HepG2 (cell line): ENCODE results near the gene LSMEM2. TPM values are rescaled to one million over a fixed set of nuclear protein-coding genes. Genes with fewer than 3 reads are reported as not detected.

ENCODE experiments used
- CAMTA2 ChIP-seq: sonication (generic); formaldehyde crosslinking; IDR thresholded peaks from 2 replicates; pipeline ENCODE4 v1.4.0; 2020; ENCODE audit warnings: mild to moderate bottlenecking, missing genetic modification reagents, borderline replicate concordance
- CSRNP1 ChIP-seq: sonication (generic); formaldehyde crosslinking; IDR thresholded peaks from 2 replicates; pipeline ENCODE4 v1.8.1; 2023; ENCODE audit warnings: mild to moderate bottlenecking, missing genetic modification reagents
- ERF ChIP-seq: IDR thresholded peaks from 2 replicates; pipeline ENCODE4 v1.6.1; 2018; ENCODE audit warnings: missing biosample characterization, missing genetic modification reagents
- FOSL1 ChIP-seq: sonication (generic); formaldehyde crosslinking; IDR thresholded peaks from 2 replicates; pipeline ENCODE4 v1.9.0; 2021; ENCODE audit warnings: missing genetic modification reagents, borderline replicate concordance
- HNRNPLL ChIP-seq: fragments of 200-400 bp; formaldehyde crosslinking; IDR thresholded peaks from 2 replicates; pipeline ENCODE4 v1.6.1; 2017; ENCODE audit warnings: mild to moderate bottlenecking, low read depth, low read length; ENCODE audit not compliant: poor library complexity, severe bottlenecking
- MATR3 ChIP-seq: sonication (generic); formaldehyde crosslinking; IDR thresholded peaks from 2 replicates; pipeline ENCODE4 v1.4.0; 2020; ENCODE audit warnings: missing genetic modification reagents
- MYC ChIP-seq: sonication (generic); formaldehyde crosslinking; IDR thresholded peaks from 2 replicates; pipeline ENCODE4 v1.9.0; 2021; ENCODE audit warnings: missing genetic modification reagents, borderline replicate concordance
- NFKB2 ChIP-seq: sonication (generic); formaldehyde crosslinking; IDR thresholded peaks from 2 replicates; pipeline ENCODE4 v1.4.0; 2020; ENCODE audit warnings: missing genetic modification reagents, borderline replicate concordance
- PITX1 ChIP-seq: sonication (generic); formaldehyde crosslinking; IDR thresholded peaks from 2 replicates; pipeline ENCODE4 v1.5.1; 2020; ENCODE audit warnings: mild to moderate bottlenecking, missing genetic modification reagents
- SIX4 ChIP-seq: sonication (generic); formaldehyde crosslinking; IDR thresholded peaks from 2 replicates; pipeline ENCODE4 v1.4.0; 2020; ENCODE audit warnings: missing genetic modification reagents
- ZBTB46 ChIP-seq: sonication (generic); formaldehyde crosslinking; IDR thresholded peaks from 2 replicates; pipeline ENCODE4 v1.4.0; 2020; ENCODE audit warnings: mild to moderate bottlenecking, missing genetic modification reagents, borderline replicate concordance
- ZBTB8A ChIP-seq: sonication (generic); formaldehyde crosslinking; IDR thresholded peaks from 2 replicates; pipeline ENCODE4 v1.4.0; 2020; ENCODE audit warnings: mild to moderate bottlenecking, low read depth, missing genetic modification reagents, borderline replicate concordance
- ZFX ChIP-seq: sonication (generic); formaldehyde crosslinking; IDR thresholded peaks from 2 replicates; pipeline ENCODE4 v1.4.0; 2020; ENCODE audit warnings: mild to moderate bottlenecking, low read depth, missing genetic modification reagents, moderate library complexity
- ZNF17 ChIP-seq: sonication (generic); formaldehyde crosslinking; IDR thresholded peaks from 2 replicates; pipeline ENCODE4 v1.5.0; 2020; ENCODE audit warnings: mild to moderate bottlenecking, missing genetic modification reagents
- ZNF335 ChIP-seq: sonication (generic); formaldehyde crosslinking; IDR thresholded peaks from 2 replicates; pipeline ENCODE4 v1.4.0; 2020; ENCODE audit warnings: missing genetic modification reagents
- ZNF33B ChIP-seq: sonication (generic); formaldehyde crosslinking; IDR thresholded peaks from 2 replicates; pipeline ENCODE4 v1.5.1; 2020; ENCODE audit warnings: mild to moderate bottlenecking, missing genetic modification reagents
- ZNF34 ChIP-seq: sonication (generic); formaldehyde crosslinking; IDR thresholded peaks from 2 replicates; pipeline ENCODE4 v1.4.0; 2020; ENCODE audit warnings: mild to moderate bottlenecking, missing genetic modification reagents, borderline replicate concordance
- ZNF343 ChIP-seq: sonication (generic); formaldehyde crosslinking; IDR thresholded peaks from 2 replicates; pipeline ENCODE4 v1.4.0; 2020; ENCODE audit warnings: mild to moderate bottlenecking, missing genetic modification reagents
- ZNF558 ChIP-seq: sonication (generic); formaldehyde crosslinking; IDR thresholded peaks from 2 replicates; pipeline ENCODE4 v1.9.0; 2022; ENCODE audit warnings: mild to moderate bottlenecking, missing genetic modification reagents, borderline replicate concordance
- ZNF563 ChIP-seq: sonication (generic); formaldehyde crosslinking; IDR thresholded peaks from 2 replicates; pipeline ENCODE4 v1.8.0; 2022; ENCODE audit warnings: mild to moderate bottlenecking, moderate library complexity, missing genetic modification reagents
- ZNF567 ChIP-seq: sonication (generic); formaldehyde crosslinking; IDR thresholded peaks from 2 replicates; pipeline ENCODE4 v1.8.1; 2023; ENCODE audit warnings: mild to moderate bottlenecking, missing genetic modification reagents, borderline replicate concordance
- ZNF704 ChIP-seq: sonication (generic); formaldehyde crosslinking; IDR thresholded peaks from 2 replicates; pipeline ENCODE4 v1.8.1; 2023; ENCODE audit warnings: mild to moderate bottlenecking, inconsistent platforms, moderate library complexity, missing genetic modification reagents, borderline replicate concordance
- ZNF709 ChIP-seq: sonication (generic); formaldehyde crosslinking; IDR thresholded peaks from 2 replicates; pipeline ENCODE4 v1.5.0; 2020; ENCODE audit warnings: mild to moderate bottlenecking, missing genetic modification reagents
- ZNF782 ChIP-seq: sonication (generic); formaldehyde crosslinking; IDR thresholded peaks from 2 replicates; pipeline ENCODE4 v1.4.0; 2020; ENCODE audit warnings: missing genetic modification reagents, mild to moderate bottlenecking, borderline replicate concordance
- ZNF883 ChIP-seq: sonication (generic); formaldehyde crosslinking; IDR thresholded peaks from 2 replicates; pipeline ENCODE4 v1.5.1; 2020; ENCODE audit warnings: mild to moderate bottlenecking, missing genetic modification reagents; ENCODE audit errors: not compliant biosample characterization
- polyA plus RNA-seq, 8 experiments: library from polyadenylated mRNA; depleted of rRNA in 3 of 8; stranded (reverse) in 7 of 8; unstranded in 1 of 8; fragments of >200 nt; fragmentation: Illumina TruSeq in 4 of 8; extraction: Trizol in 4 of 8; gene quantifications; 2 replicates each; pipeline versions ENCODE4 v1.2.1 to v1.2.3, GENCODE V29; 2011 to 2016; ENCODE audit warnings: low read depth in 4 of 8, missing spikeins in 1 of 8, mixed read lengths in 1 of 8; ENCODE audit not compliant: insufficient read depth in 1 of 8
- total RNA-seq, 5 experiments: library from RNA; depleted of rRNA; stranded (reverse); fragments of >200 nt; fragmentation: Illumina TruSeq; extraction: Trizol; gene quantifications; 2 replicates each; pipeline ENCODE4 v1.2.3, GENCODE V29; 2016; ENCODE audit warnings: low read depth in 1 of 5

The LSMEM2 gene
- total and polyA plus RNA-seq, 2 of the 13 experiments (the other 11 are each of a cell fraction or from before 2014, with no cell fraction given), result 0.07 to 0.41 TPM

- no peak for TF ChIP-seq ZNF33B (CRISPR knock-in tag)
- peak; percentile 42; the same call in 1 of the 2 replicates for TF ChIP-seq ZNF782 (CRISPR knock-in tag)
- TF ChIP-seq MYC (CRISPR knock-in tag), result peak; percentile 38; the same call in 1 of the 2 replicates
- TF ChIP-seq ZNF704, result peak; percentile 44; the same call in 1 of the 2 replicates
- TF ChIP-seq NFKB2, result no peak
- no peak for TF ChIP-seq SIX4 (CRISPR knock-in tag)
- TF ChIP-seq ZNF34 (CRISPR knock-in tag), result 0 out of 2 replicates have a peak, but pooled peaks have one; percentile 31
- TF ChIP-seq HNRNPLL, result peak; percentile 20
- TF ChIP-seq MATR3 (CRISPR knock-in tag), result no peak
- TF ChIP-seq ZNF883, result no peak
- no peak for TF ChIP-seq CSRNP1 (CRISPR knock-in tag)
- TF ChIP-seq ZNF558 (CRISPR knock-in tag), result peak; percentile 61; the same call in 1 of the 2 replicates
- no peak for TF ChIP-seq ZNF335 (CRISPR knock-in tag)
- TF ChIP-seq ZFX (CRISPR knock-in tag), result 0 out of 2 replicates have a peak, but pooled peaks have one; percentile 11
- TF ChIP-seq CAMTA2 (CRISPR knock-in tag), result no peak
- peak; percentile 59; the same call in 1 of the 2 replicates for TF ChIP-seq ZNF343 (CRISPR knock-in tag)
- 0 out of 2 replicates have a peak, but pooled peaks have one; percentile 60 for TF ChIP-seq ZNF17 (CRISPR knock-in tag)
- TF ChIP-seq ZNF563 (CRISPR knock-in tag), result 0 out of 2 replicates have a peak, but pooled peaks have one; percentile 10
- TF ChIP-seq ZNF709 (CRISPR knock-in tag), result no peak
- 0 out of 2 replicates have a peak, but pooled peaks have one; percentile 3 for TF ChIP-seq ERF (CRISPR knock-in tag)
- 0 out of 2 replicates have a peak, but pooled peaks have one; percentile 27 for TF ChIP-seq FOSL1 (CRISPR knock-in tag)
- no peak for TF ChIP-seq ZBTB8A (CRISPR knock-in tag)
- TF ChIP-seq PITX1 (CRISPR knock-in tag), result no peak
- no peak for TF ChIP-seq ZBTB46
- no peak; the same call in 1 of the 2 replicates for TF ChIP-seq ZNF567
Observed at GRCh38 chr3:50269977-50270413, 8.9 kb upstream of the LSMEM2 start (continued).
